Measurements from ENCODE around the gene WDFY3.

WDFY3 gene

GRCh38 chr4:84652478-84652877 lies 314.0 kb downstream of the WDFY3 start:
- DNase-seq, result no peak

DNA sequence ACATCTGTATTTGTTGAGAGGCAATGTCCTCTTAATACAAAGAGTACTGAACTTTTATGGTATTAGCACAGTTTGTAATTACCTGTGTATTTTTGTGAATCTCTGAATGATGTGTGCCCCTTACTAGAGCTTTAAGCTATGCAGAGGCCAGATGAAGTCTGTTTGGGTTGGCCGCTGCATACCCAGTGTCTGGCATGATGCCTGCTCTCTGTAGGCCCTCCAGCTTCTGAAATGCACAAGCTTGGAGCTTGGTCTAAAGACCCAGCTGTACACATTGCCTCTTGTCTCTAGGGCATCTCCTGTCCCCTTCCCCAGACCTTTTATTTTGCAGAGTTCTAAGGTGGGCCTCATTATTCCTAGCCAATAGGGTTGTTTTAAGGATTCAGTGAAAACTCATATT lies 315.0 kb downstream of the WDFY3 start:
- DNase-seq, result no peak

DNA sequence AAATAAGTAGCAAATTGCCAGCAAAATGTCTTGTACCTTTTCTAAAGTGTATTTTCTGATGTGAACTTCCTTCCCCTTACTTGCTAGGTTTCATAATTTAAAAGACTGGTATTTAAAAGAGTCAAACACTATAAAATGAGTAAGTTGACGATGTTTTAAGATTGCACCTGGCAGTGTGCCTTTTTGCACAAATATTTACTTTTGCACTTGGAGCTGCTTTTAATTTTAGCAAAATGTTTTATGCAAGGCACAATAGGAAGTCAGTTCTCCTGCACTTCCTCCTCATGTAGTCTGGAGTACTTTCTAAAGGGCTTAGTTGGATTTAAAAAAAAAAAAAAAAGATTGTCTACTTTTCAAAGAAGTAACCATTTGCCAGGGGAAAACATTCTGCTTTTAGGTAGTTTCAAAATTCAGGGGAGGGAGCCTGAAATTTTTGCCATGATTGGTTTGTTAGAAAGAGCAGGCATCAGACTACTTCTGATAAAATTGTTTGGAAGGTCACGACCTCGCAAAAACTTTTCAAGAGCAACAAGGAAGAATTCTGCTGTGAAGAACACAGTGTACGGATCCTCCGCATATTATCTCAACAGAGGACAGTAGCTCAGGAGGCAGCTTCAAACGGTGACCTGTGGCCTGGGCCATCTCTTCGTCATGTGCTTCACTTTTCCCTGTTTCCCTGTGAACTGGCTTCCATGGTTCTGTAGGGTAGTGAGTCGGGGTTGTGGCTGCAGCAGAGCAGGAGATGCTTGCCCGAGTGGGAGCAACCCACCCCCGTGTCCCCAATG lies 317.4 kb downstream of the WDFY3 start:
- no peak for DNase-seq

GRCh38 chr4:84648178-84648577 lies 318.3 kb downstream of the WDFY3 start:
- DNase-seq, result no peak

DNA sequence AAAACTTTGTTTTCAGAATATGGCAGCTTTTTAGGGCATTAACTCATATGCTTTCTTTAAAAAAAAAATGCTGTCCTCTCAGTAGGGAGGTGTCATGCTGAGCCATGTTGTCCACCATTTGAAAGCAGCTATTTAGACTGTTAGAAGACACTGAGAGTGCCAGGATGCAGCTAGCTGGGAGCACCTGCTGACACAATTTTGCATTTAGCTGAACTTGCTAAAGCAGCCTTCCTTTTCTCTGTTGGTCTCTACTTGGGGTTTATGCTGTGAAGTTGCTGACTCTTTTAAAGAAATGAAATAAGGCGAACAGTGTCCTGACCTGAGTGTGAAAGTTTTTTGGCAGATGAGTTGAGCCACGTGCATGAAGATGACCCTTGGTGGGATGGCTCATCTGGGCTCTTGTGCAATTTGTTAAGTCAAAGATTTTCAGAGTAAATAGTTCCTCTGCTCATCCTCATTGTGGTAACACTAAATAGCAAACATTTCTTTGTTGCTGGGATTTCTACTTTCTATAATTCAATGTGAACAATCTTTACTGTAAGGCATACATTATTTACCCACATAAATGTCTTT lies 319.1 kb downstream of the WDFY3 start:
- DNase-seq, result no peak

DNA sequence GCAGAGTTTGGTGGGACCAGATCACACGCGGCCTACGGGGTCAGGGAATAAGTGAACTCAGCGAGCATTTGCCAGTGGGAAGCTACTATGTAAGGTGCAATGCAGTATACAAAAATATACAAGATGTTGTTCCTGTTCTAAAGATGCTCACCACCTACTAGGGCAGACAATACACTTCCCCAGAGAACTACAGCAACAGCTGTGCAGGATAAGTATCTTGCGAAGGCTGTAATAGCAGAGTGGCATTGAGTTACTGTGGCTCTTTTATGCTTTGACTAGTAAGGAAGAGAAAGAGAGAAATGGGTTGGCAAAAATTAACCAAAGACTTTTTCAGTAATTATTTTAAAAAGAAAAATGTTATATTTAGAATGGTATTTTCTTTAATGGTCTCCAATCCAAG lies 322.4 kb downstream of the WDFY3 start:
- no peak for DNase-seq

DNA sequence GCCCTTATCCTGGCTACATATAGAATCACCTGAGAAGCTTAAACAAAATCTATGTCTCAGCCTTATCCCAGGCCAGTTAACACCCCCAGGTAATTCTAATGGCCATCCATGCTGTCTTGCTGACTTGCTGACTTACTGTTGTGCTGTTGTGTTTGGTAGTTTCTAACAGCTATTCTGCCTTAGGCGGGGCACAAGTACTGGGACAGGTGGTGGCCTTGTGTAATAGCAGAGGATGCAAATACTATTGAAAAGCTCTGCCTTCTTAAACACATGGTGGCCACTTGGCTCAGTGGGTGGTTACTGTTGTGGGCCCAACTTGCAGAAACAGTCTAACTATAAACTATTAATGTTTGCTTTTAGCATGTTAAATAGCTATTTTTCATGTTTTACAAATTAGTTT lies 327.3 kb downstream of the WDFY3 start:
- DNase-seq, result no peak

GRCh38 chr4:84638092-84638491 lies 328.4 kb downstream of the WDFY3 start:
- DNase-seq, result no peak

- DNase-seq, result no peak
These were observed 331.5 kb downstream of the WDFY3 start for GRCh38 chr4:84634961-84635360.

- DNase-seq, result peak; percentile 58
These were observed 334.4 kb downstream of the WDFY3 start for GRCh38 chr4:84632092-84632491.

- no peak for DNase-seq
These were observed 334.9 kb downstream of the WDFY3 start for GRCh38 chr4:84631573-84631972.

DNA sequence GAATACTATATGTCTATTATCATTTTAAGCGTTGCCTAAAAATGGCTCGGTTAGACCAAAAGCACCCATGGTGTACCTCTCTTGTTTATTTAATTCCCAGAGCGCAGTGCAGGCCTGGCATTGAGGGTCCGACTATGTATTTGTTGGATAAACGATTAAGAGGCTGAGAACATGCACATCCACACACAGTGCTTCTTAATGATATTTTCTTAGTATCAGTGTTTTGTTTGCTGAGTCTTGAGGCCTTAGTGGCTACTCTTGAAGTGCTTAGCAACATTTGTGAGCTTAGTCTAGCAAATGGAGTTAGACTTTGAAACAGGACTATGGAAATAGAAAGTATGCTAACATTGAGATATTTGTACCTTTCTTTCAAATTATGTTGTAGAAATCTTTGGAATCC lies 339.8 kb downstream of the WDFY3 start:
- no peak for DNase-seq

DNA sequence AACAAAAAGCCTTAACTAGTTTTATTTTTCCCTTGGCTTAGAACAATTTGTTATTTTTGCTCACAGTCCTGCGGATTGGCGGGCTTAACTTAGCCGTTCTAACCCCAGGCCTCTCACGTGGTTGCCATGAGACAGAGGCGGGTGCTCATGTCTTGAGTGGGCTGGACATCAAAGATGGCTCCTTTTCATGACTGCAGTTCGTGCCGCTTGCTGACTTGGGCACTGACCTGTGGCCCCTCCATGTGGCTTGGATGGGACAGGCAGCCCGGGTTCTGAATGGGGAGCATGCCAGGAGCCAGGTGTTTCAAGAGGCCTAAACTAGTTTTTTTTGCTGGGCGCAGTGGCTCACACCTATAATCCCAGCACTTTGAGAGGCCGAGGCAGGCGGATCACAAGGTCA lies 342.8 kb downstream of the WDFY3 start:
- no peak for DNase-seq

GRCh38 chr4:84622959-84623358 lies 343.5 kb downstream of the WDFY3 start:
- no peak for DNase-seq

Measured in fibroblast of upper back skin (primary cell).